SK-N-DZ (cell line): ENCODE results near the gene CYFIP1.

Experiments
- DNase-seq: peaks from one replicate; pipeline ENCODE4 v3.0.0-alpha.2; 2015; ENCODE audit warnings: low spot score

Gene CYFIP1

GRCh38 chr15:22968366-22968765 is 11.8 kb downstream of the CYFIP1 start:
- no peak for DNase-seq

- DNase-seq: no peak
These were observed 12.9 kb downstream of the CYFIP1 start for GRCh38 chr15:22967084-22967770.

DNA sequence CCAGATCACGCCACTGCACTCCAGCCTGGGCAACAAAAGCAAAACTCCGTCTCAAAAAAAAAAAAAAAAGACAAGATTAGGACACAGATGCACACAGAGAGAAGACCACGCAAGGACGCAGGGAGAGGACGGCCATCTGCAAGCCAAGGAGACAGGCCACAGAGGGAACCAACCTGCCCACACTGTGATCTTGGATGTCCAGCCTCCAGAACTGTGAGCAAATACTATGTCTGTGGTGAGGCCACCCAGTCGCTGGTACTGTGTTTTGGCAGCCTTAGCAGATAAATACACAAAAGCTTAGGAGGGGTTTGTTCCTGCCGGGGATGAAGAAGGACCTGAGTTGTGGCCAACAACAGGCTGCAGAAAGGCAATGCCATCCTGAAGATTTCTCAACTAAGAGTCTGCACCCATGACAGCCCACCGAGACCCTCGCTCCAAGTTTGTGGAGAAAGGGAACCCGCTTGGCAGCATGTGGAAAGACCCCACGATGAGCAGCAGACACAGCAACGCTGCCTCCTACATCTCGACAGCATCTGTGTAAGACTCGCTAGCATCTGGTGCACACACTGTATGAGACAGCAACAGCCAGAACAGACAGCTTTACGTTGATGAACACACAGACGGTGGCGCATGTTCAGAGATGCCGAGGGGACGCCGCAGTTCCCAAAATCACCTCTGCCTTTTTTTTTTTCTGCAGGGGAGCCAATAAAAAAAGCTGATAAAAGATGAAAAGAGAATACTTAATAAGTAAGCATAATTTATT is 13.7 kb downstream of the CYFIP1 start:
- DNase-seq: no peak

GRCh38 chr15:22963641-22964040 is 16.5 kb downstream of the CYFIP1 start:
- no peak for DNase-seq

GRCh38 chr15:22962611-22963010 is 17.6 kb downstream of the CYFIP1 start:
- no peak for DNase-seq

- no peak for DNase-seq
These were observed 18.4 kb downstream of the CYFIP1 start for GRCh38 chr15:22961762-22962161.

- DNase-seq: no peak
These were observed 19.6 kb downstream of the CYFIP1 start for GRCh38 chr15:22960556-22960955.

DNA sequence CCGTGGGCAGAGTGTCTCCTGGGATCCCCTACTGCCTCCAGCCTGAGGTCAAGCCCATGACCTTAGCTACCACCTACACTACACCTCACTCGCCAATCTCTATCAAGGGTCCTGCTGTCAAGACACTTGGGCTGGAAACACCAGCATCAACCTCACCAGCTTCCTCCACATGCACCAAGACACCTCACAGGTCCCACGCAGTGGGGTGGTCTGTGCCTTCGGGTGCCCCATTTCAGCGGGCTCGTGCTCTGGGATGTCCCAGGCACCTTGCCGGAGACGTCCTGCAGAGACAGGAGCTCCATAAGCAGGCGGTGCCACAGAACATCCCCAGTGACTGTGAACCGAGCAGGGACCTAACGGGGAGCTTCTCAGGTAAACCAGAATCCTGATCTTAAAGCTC is 20.0 kb downstream of the CYFIP1 start:
- DNase-seq: no peak

- no peak for DNase-seq
These were observed 20.7 kb downstream of the CYFIP1 start for GRCh38 chr15:22959321-22960101.

DNA sequence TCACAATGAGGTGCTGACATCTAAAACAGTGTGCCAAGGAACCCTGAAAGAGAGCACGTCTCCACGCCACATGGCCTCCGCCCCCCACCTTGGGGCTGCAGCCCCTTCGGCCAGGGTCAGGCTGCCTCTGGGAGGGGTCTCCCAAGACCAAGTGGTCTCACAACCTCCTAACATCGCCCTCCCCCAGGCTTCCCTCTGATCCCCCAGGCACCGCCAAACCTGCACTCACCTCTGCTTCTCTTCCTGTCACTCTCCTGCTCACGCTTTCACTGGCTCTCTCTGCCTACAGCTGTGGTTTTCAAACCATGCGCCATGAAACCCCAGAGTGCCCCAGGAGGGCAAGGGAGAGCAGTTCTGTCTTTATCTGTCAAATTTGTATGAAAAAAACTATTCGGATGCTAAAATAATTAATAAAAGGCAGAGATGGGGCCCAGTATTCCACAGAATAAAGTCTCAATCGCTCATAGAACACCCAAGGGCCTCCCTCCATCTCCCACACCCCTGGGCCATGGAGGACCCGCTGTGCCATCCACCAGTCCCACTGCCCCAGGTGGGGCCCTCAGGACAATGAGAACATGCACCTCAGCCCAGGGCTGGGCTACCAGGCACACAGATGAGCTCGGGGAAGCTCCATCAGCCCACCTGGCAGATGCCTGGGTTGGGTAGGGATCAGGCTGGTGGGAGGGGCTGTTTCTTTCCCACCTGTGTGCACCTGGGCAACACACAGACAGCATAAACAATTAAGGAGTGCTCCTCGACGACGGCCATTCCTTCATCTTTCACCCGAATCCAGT is 21.5 kb downstream of the CYFIP1 start:
- DNase-seq: no peak

- no peak for DNase-seq
These were observed 23.2 kb downstream of the CYFIP1 start for GRCh38 chr15:22956978-22957260.

GRCh38 chr15:22956257-22956977 is 23.8 kb downstream of the CYFIP1 start:
- peak; percentile 50 for DNase-seq

DNA sequence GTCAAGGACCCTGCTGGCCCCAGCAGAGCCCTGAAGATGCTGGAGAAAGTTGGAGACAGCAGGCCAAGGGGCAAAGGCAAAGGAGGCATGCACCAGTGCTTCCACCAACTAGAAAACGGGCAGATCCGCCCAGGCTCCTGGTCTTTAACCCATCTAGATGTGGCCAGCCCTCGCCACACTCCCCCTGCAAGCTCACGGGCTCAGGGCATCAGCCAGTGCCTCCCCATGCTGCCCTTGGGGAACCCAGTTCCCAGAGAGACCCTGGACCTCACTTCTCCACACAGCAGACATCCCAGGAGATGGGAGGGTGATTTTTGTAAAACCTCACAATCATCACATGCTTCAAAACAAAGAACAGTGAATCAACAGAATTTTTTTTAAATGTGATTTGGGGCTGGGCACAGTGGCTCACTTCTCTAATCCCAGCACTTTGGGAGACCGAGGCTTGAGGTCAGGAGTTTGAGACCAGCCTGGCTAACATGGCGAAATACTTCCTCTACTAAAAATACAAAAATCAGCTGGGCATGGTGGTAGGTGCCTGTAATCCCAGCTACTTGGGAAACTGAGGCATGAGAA is 24.5 kb downstream of the CYFIP1 start:
- no peak for DNase-seq

DNA sequence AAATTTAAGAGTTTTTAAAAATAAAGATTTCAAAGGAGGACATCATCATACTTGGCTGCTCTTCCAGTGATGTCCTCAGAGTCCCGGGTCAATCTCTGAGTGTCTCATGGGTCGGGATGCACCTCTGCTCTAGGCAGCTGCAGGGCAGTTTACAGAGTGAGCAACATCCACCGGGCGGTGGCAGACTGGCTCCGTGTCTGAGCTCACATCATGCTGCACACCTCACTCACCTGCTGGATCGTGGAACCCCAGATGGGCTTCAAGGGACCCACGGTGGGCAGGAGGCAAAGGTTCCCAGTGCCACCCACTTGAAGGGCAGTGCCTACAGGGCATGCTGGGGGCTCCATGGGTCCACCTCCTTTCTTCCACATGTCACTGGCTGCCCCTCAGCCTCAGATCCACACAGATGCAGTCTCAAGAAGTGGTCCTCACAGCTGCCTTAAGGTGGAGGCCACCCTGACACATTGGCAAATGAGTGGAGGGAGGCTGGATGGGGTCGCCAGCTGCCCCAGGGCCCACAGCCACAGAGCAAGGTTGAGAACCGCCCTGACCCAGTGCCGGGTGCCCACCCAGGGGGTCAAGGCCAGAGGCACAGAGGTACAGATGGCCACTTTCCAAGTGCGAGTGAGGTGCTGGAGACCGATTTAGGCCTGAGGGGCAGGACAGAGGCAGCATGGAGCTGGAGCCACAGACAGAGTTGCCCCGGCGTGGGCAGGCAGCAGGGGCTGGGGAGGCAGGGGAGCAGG is 25.2 kb downstream of the CYFIP1 start:
- DNase-seq: no peak

- no peak for DNase-seq
These were observed 25.8 kb downstream of the CYFIP1 start for GRCh38 chr15:22954326-22954725.

GRCh38 chr15:22952796-22953579 is 27.2 kb downstream of the CYFIP1 start:
- DNase-seq: no peak

DNA sequence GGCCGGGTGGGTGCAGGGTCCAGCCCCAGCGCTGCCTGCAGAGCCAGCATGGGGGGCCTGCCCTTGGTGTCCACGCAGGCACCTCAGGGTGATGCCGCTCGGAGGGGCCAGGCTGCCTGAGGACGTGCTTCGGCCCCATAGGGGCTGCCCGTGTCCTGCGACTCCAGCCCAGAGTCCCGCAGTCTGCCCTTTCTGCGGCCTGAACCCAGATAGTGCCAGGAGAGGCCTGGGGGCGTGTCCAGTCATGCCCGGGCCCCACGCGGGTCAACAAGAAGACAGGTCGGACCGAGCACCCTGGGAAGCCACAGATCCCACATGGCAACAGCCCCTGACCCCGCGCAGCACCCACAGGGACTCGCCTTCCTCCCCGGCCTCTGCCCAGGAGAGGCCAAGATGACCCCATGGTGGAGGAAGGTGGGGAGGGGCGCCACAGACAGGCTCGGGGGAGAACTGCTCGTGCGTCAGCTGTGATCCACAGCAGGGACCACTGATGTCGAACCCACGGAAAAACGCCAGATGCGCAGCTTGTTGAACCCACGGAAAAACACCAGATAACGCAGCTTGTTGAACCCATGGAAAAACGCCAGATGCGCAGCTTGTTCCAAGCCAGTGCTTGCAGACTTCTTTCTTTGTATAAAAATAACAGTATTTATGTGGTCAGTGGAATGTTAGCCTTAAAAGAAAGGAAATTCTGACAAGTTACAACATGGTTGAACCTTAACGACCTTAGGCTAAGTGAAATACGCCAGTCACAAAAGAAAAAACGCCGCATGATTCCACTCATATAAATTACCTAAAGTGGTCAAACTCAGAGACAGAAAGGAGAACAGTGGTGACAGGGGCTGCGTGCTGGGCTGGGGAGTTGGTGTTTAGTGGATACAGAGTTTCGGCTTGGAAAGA is 28.5 kb downstream of the CYFIP1 start:
- no peak for DNase-seq

GRCh38 chr15:22951031-22951380 is 29.2 kb downstream of the CYFIP1 start:
- DNase-seq: no peak
